Stimulated activated CD4-positive, alpha-beta T cell treated with anti-CD3 and anti-CD28 coated beads, Interleukin-1b, Interleukin-23, amount 100 ng/mL, for 4 hours (primary cell): ENCODE results near the gene OR2T1.
"Not testable (repeated sequence)": the region's sequence is repeated elsewhere in the genome, so short reads cannot be mapped to it uniquely, and the experiment has no call there.

Source experiments
- DNase-seq, 2 donors: peaks; one replicate each; pipeline ENCODE4 v3.0.0-alpha.2; 2020; ENCODE audit warnings: low read depth in 2 of 2

The OR2T1 gene

DNA sequence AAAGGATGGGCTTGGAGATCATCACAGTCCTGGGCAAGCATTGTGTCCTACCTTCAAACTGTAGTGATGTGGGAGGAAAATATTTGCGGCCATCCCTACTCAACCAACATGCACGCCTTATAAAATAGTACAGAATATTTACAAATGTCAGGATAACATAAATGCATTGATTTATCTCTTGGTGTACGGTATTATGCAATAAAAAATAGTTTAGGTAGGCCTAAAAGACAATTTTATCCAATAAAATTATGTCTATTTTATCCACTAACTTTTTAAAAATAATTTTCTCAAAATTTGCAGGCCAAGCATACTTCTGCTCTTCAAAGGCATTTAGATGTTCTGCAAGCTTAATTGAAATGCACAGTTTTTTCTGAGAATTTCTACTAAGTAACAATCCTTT, at the start of gene OR2T1:
Gene OR2T1, plus strand, starts transcription at position 301 of the 400 bp plus-strand sequence. CDS start 3,100 bp downstream, outside the sequence.
- DNase-seq: no peak

- no peak for DNase-seq
Measured at GRCh38 chr1:248359415-248359814, 43.4 kb upstream of the OR2T1 start.

DNA sequence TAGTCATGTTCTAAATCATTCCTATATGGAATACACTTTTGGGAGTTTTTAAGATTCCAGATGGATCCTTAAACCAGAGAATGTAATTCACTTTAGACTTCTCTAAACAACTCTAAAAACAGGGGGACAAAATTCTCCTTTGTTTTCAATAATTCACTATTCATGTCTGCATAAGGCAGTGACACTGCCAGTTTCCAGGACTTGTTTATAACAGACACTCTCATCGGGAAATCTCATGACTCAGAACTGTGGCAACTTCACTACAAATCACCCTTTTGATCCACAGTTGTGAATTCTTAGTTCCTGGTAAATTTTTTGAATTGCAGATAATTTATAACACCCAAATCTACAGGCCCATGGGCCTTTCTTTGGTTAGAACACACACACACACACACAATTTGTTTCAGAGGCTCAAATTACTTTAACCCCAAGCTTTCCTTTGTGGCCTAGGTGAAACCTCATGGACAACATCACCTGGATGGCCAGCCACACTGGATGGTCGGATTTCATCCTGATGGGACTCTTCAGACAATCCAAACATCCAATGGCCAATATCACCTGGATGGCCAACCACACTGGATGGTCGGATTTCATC, 41.6 kb upstream of the OR2T1 start, which contains the start of gene OR2T4:
Gene OR2T4, plus strand, starts transcription at position 545 of the 595 bp plus-strand sequence. Its CDS starts 0 bp downstream, at position 545.
- no peak for DNase-seq

DNA sequence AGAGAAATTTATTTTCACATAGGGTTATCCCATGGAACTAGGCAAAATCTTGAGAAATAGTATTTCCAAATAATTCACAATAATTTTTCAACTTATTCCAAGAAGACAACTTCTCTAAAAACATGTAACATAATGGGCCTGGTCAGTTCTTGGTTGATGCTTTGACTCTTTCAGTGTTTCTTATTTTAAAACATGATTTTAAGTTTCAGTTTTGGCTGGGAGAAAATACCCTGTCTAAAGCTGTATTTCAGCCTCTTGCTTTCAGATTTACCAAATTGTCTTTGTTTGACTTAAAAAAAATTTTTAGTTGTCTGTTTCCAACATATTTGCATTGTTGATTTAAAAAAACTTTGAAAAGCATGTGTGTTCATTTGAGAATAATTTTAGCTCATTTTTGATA, 36.2 kb upstream of the OR2T1 start:
- no peak for DNase-seq

GRCh38 chr1:248372394-248372793, 30.5 kb upstream of the OR2T1 start:
- no peak for DNase-seq

DNA sequence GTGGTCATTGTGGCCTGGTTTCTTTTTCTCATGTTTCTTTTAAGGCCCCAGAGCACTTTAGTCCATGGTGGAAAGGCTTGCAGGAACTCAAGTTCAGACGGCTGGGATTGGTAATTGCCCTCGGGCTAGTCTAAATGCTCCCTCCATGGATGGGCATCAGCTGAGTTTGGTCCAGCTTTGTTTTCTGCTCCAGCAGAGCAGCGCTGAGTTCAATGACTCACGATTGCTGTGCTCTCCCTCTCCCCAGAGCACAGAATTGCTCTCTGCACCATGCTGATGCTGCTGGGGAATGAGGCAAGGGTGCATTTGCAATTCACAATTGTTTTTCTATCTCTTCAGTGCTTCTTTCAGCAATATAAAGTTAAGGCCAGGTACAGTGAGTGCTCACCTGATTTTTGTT, 29.1 kb upstream of the OR2T1 start:
- DNase-seq: no peak

- DNase-seq: no peak
Measured at GRCh38 chr1:248375446-248375845, 27.4 kb upstream of the OR2T1 start, which contains the start of gene OR2T6. Gene OR2T6 (plus strand): TSS chr1:248375746. CDS start chr1:248387609, 11,863 bp downstream.

DNA sequence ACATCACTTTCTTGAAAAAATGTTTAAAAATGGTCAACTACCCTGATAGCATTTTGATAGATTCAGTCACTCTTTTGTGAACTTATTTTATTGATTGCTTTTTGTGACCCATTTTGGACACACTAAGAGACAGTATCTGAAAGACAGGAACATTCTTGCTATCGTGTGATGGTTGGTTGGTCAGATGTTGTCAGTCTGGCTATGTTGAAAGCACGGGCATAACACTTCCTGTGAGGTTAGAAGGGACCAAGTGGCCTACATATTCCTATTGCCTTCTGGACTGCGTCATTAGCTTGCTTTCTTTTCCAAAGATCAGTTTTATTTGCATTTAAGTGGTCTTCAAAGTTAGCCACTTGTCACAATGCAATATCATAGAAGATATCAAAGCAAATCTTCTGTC, 25.9 kb upstream of the OR2T1 start:
- no peak for DNase-seq

DNA sequence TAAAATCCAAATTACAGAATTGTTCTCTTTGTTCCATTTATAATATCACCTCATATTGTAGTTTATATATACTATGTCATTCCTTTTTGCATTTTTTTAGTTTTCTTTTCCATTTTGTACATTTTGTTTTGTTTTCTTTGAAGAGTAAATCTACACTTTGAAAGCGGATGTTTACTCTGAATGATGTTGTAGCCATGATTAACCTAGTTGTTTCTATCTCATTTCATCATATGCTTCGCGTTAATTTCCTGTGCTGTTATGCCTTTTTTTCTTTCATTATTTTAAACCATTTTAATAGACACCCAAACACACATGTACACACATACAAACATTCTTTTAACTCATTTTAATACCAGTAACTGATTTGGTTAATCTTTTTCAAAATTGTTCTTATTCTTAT, 22.0 kb upstream of the OR2T1 start:
- DNase-seq: no peak

DNA sequence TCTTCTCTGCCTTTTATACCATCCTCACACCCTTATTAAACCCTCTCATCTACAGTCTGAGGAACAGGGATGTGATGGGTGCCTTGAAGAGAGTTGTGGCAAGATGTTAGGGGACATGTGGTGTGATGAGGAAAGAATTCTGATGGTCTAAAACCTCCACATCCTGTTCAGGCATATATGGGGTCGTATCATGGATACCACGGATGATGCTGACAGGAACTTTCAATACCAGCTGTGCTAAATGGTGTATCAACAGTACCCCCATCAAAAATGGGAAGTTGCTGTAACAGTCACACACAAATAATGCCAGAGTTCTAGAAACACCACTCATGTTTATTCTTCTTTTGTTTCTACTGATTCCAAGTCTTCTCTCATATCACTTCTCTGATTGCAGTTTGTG, 14.4 kb upstream of the OR2T1 start:
- no peak for DNase-seq

DNA sequence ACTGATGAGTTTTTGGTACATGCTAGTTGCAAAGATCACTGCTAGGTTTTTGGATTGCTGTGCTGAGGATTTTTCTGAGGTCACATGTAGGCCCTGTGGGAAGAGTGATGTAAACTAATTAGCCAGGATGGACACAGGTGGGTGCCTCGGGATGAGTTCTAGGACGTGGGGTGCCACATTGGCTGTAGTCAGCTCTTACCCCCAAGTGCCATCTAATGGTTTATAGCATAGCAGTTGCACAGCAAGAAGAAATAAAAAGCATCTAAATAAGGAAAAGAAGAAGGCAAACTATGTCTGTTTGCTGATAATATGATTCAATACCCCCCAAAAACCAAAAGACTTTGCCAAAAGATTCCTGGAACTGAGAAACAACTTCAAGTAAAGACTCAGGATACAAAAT, 9.8 kb upstream of the OR2T1 start:
- no peak for DNase-seq

DNA sequence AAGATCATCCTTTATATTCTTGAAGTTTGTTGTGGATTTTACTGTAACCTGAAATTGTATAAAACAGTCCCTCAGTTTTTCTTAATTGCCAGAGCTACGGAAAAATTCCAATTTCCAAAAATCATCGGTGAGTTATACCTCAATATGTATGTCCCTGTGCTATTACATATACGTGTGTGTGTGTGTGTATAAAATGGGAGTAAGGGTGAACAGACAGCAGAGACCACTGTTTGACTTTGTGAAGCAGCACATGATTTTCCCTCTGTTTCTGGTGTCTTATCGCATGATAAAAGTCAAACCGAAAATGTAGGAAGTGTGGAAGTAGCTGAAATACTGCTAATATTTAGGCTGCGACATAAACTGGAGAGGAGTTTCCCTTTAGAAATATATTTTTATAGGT, 1.2 kb downstream of the OR2T1 start:
- no peak for DNase-seq

GRCh38 chr1:248406721-248407692, 4.2 kb downstream of the OR2T1 start:
- DNase-seq: no peak

DNA sequence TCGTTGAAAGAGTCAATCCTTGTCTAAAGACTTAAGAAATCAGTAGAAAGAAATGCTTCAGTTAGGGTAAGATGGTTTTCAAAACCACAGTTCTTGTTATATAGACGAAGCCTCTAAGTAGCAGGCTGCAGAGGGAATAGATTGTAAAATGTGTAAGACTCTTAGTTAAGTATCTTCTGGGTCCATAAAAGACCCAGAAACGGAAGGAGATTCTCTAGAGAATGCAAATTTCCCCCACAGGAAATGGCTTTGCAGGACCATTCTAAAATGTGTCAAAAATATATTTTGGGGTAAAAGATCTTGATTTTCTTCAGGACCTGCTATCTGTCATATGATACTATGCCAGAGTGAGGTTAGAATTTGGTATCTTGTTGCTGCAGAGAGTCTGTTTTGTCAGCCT, 13.4 kb downstream of the OR2T1 start:
- DNase-seq: no peak

GRCh38 chr1:248417854-248418253, 15.0 kb downstream of the OR2T1 start:
- DNase-seq: no peak

DNA sequence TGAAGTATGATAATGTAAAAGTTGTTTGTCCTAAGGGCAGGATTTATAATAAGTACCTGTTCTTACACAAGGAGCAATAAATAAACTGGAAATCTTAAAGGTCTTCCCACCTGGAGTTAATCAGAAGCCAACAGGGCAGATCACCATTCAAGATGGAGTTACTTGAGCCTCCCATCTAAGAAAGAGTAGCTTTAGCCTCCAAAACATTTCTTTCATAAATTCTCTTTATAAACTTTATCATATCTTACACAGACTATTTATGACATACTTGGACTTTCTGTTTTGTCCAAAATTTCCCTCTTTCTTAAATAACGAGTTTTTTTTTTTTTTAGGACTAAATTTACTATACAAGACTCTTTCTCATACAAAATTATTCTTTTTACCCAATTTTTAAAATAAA, 18.5 kb downstream of the OR2T1 start:
- no peak for DNase-seq

- not testable (repeated sequence) for DNase-seq
Measured at GRCh38 chr1:248427526-248428191, 24.8 kb downstream of the OR2T1 start.

- DNase-seq: not testable (repeated sequence)
Measured at GRCh38 chr1:248428192-248428533, 25.3 kb downstream of the OR2T1 start.

GRCh38 chr1:248431683-248432082, 28.8 kb downstream of the OR2T1 start:
- not testable (repeated sequence) for DNase-seq

DNA sequence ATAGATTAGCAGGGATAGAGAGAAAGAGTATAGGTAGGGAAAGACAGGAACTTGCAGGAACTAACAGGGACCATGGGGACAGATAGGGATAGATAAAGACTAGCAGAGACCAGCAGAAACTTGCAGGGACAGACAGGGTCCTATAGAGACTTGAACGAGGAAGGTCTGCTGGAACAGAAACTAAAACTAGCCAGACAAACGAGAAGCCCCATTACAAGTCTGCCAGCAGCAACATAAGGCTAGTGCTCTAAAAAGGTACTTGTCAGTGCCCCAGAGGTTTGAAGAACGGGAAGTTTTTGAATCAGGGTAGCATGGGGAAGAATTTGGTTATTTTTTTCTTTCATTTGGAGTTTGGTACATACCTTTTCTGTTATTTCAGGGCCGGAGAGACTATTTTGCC, 29.4 kb downstream of the OR2T1 start:
- not testable (repeated sequence) for DNase-seq

- not testable (repeated sequence) for DNase-seq
Measured at GRCh38 chr1:248433811-248434415, 31.1 kb downstream of the OR2T1 start.

GRCh38 chr1:248434913-248435312, 32.1 kb downstream of the OR2T1 start:
- DNase-seq: not testable (repeated sequence)
